MCF 10A (cell line): ENCODE measurements around the gene MCUB. TPM values are rescaled to one million over a fixed set of nuclear protein-coding genes. Genes with fewer than 3 reads are reported as not detected.

Experiments
- BruUV-seq: library from RNA; stranded (reverse); fragments of 400-500 nt; replicated peaks from 2 replicates; lab custom pipeline; 2021; lab: Mats Ljungman, UMichigan
- CTCF ChIA-PET: fragments of 300-600 bp; sonication (Branson Sonifier 250); formaldehyde crosslinking; extraction: SDS; loops from one replicate; lab custom pipeline; 2021; ENCODE audit warnings: antibody characterized with exemption, inconsistent platforms; lab: Yijun Ruan, JAX
- POLR2A ChIA-PET: fragments of 300-600, 350-650 bp; sonication (Branson Sonifier 250); formaldehyde crosslinking; extraction: SDS; loops from one replicate; lab custom pipeline; 2020; ENCODE audit warnings: antibody characterized with exemption, inconsistent platforms; lab: Yijun Ruan, JAX
- DNase-seq: peaks from one replicate; pipeline ENCODE4 v3.0.0-alpha.2; 2018; ENCODE audit not compliant: unreplicated experiment
- H3K27ac Mint-ChIP-seq: one replicate; pipeline ENCODE4 v1.8.0; 2022; ENCODE audit warnings: mild to moderate bottlenecking, low read depth, mixed read lengths; ENCODE audit not compliant: unreplicated experiment
- H3K27me3 Mint-ChIP-seq: one replicate; pipeline ENCODE4 v1.8.0; 2022; ENCODE audit warnings: mixed read lengths; ENCODE audit not compliant: insufficient read depth, unreplicated experiment
- H3K36me3 Mint-ChIP-seq: one replicate; pipeline ENCODE4 v1.8.0; 2022; ENCODE audit warnings: mild to moderate bottlenecking, moderate library complexity, mixed read lengths; ENCODE audit not compliant: insufficient read depth, unreplicated experiment
- H3K4me1 Mint-ChIP-seq: one replicate; pipeline ENCODE4 v1.8.0; 2022; ENCODE audit warnings: mixed read lengths; ENCODE audit not compliant: insufficient read depth, unreplicated experiment
- H3K4me3 Mint-ChIP-seq: one replicate; pipeline ENCODE4 v1.8.0; 2022; ENCODE audit warnings: mild to moderate bottlenecking, moderate library complexity, mixed read lengths; ENCODE audit not compliant: unreplicated experiment
- H3K9me3 Mint-ChIP-seq: one replicate; pipeline ENCODE4 v1.8.0; 2022; ENCODE audit warnings: mixed read lengths; ENCODE audit not compliant: unreplicated experiment
- CTCF ChIP-seq: fragments of 200-600 bp; IDR thresholded peaks from one replicate; pipeline ENCODE4 v1.8.0; 2022; ENCODE audit warnings: antibody characterized with exemption, mild to moderate bottlenecking; ENCODE audit not compliant: unreplicated experiment
- intact Hi-C: fragments of 100-400 bp; cut with micrococcal nuclease; formaldehyde crosslinking; loops from 2 replicates; pipeline ENCODE4 v1.14.1; 2022
- total RNA-seq: library from RNA; stranded (reverse); gene quantifications from 2 replicates; pipeline ENCODE4 v1.2.3, GENCODE V29; 2022

Gene MCUB
- total RNA-seq, 1 experiment from 2014 or later, result 16.3 TPM

- no peak overlapping the region for H3K4me3 Mint-ChIP-seq
- DNase-seq, result peak; percentile 47
- ChIA-PET CTCF (no interaction called here), POLR2A (no interaction called here)
- H3K9me3 Mint-ChIP-seq, result peaks cover 7% of the 10 kb centered on the region
- H3K4me1 Mint-ChIP-seq, result no peaks in the 10 kb centered on the region
- H3K27me3 Mint-ChIP-seq, result no peaks in the 10 kb centered on the region
- no peak overlapping the region for H3K27ac Mint-ChIP-seq
- intact Hi-C loops, result no loop called here
- no peak for TF ChIP-seq CTCF
- H3K36me3 Mint-ChIP-seq, result peaks cover under 1% of the 10 kb centered on the region
- no TSS peak for BruUV-seq
Measured at GRCh38 chr4:109588176-109588575, 28.1 kb downstream of the MCUB start.

- no peak for DNase-seq
- H3K36me3 Mint-ChIP-seq, result no peaks in the 10 kb centered on the region
- no peaks in the 10 kb centered on the region for H3K27me3 Mint-ChIP-seq
- no peaks in the 10 kb centered on the region for H3K4me1 Mint-ChIP-seq
- no peak for TF ChIP-seq CTCF
- no peak overlapping the region for H3K27ac Mint-ChIP-seq
- H3K9me3 Mint-ChIP-seq, result peaks cover 6% of the 10 kb centered on the region
- H3K4me3 Mint-ChIP-seq, result no peak overlapping the region
- CTCF ChIA-PET, result interaction anchor here (0.6 kb wide), 1 partner anchor 127 kb away, joined by 3 read pairs; no protein-coding TSS in a partner anchor
- POLR2A ChIA-PET, result interaction anchor here (0.6 to 0.7 kb wide), 2 partner anchors 9 to 30 kb away, joined by 3 read pairs; no protein-coding TSS in a partner anchor
- BruUV-seq, result no TSS peak
- intact Hi-C loops, result no loop called here
Measured at GRCh38 chr4:109589119-109589518, 29.1 kb downstream of the MCUB start.

GRCh38 chr4:109589605-109590004, 29.6 kb downstream of the MCUB start:
- Mint-ChIP-seq H3K27me3 (no peaks in the 10 kb centered on the region), H3K27ac (no peak overlapping the region), H3K4me3 (no peak overlapping the region), H3K9me3 (peaks cover 1% of the 10 kb centered on the region), H3K36me3 (no peaks in the 10 kb centered on the region), H3K4me1 (no peaks in the 10 kb centered on the region)
- ChIA-PET CTCF (interaction anchor here (0.6 kb wide), 1 partner anchor 128 kb away, joined by 3 read pairs; no protein-coding TSS in a partner anchor), POLR2A (interaction anchor here (0.6 to 0.7 kb wide), 2 partner anchors 9 to 30 kb away, joined by 3 read pairs; no protein-coding TSS in a partner anchor)
- intact Hi-C loops, result no loop called here
- DNase-seq, result no peak
- TF ChIP-seq CTCF, result no peak
- no TSS peak for BruUV-seq

- Mint-ChIP-seq H3K9me3 (no peaks in the 10 kb centered on the region), H3K27ac (no peak overlapping the region), H3K27me3 (no peaks in the 10 kb centered on the region), H3K36me3 (no peaks in the 10 kb centered on the region), H3K4me1 (no peaks in the 10 kb centered on the region), H3K4me3 (no peak overlapping the region)
- intact Hi-C loops, result no loop called here
- CTCF ChIA-PET, result interaction anchor here (1.4 kb wide), 1 partner anchor 17 kb away, joined by 5 read pairs; no protein-coding TSS in a partner anchor
- no TSS peak for BruUV-seq
- POLR2A ChIA-PET, result no interaction called here
- no peak for TF ChIP-seq CTCF
- DNase-seq, result no peak
Measured at GRCh38 chr4:109590905-109591304, 30.9 kb downstream of the MCUB start.
